HG03520 (cell line): ENCODE measurements around the gene PRUNE2.

Source experiments
- ATAC-seq: cut with Tn5 transposase; IDR thresholded peaks from one replicate; pipeline ENCODE4 v1.9.1; 2021; ENCODE audit warnings: mild to moderate bottlenecking, moderate library complexity; ENCODE audit not compliant: unreplicated experiment

The PRUNE2 gene

DNA sequence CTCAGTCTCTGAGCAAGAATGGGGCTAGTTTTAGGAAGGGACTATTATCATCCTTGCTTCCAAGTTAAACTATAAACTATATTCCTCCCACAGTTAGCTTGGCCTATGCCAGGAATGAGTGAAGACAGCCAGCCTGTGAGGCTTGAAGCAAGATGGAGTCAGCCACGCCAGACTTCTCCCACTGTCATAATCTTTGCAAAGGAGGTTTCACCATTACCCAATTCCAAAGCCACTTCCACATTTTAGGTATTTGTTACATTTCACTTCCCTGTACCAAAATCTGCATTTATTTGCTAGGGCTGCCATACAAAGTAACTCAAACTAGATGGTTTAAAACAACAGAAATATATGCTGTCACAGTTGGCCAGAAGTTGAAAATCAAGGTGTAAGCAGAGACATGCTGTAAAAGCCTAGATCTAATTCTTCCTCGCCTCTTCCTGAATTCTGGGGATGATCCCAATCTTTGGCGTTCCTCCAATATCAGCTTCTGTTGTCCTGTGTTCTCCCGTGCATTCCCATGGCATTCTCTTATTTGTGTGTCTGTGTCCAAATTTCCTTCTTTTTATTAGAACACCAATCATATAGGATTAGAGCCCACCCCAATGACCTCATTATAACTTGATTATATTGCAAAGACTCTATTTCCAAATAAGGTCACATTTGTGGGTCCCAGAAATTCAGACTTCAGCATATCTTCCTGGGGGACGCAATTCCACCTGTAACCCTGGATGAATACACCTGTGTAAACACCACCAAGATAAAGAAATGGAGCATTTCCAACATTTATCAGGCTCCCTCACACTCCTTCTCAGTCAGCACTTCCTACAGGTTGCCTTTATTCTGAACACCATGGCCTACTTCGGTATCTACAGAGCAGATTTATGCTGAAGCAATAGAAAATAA, 320.2 kb downstream of the PRUNE2 start:
- no peak for ATAC-seq

DNA sequence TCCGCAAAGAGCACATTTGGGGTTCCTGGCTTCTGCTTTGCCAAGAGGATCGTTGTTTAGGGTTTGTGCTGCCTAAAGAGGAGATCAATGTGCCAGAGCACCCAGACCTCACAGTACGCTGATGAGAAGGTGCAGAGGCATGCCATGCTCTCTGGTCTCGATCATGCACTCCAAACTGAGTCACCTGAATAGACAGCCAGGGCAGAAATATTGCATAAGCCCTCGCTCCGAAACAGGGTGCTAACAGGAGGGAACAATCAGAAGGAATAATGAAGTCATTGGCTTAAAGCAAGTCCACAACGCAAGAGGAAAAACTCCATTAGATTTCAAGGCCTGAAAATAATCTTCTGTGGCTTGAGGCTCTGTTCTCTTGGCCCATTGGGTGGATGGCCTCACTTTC, 322.7 kb downstream of the PRUNE2 start:
- ATAC-seq = no peak

GRCh38 chr9:76581731-76582130, 324.2 kb downstream of the PRUNE2 start:
- no peak for ATAC-seq

DNA sequence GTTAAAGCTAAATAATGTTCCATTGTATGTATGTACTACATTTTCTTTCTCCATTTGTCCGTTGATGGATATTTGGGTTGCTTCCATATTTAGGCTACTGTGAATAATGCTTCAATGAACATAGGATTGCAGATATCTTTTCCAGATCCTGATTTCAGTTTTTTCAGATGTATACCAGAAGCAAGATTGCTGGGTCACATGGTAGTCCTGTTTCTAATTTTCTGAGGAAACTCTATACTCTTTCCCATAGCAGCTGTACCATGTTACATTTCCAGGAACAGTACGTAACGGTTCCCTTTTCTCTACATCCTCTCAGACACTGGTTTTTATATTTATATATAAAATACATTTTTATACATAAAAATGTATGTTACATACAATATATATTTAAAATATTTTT, 325.1 kb downstream of the PRUNE2 start:
- no peak for ATAC-seq

GRCh38 chr9:76580188-76580587, 325.7 kb downstream of the PRUNE2 start:
- ATAC-seq = no peak

DNA sequence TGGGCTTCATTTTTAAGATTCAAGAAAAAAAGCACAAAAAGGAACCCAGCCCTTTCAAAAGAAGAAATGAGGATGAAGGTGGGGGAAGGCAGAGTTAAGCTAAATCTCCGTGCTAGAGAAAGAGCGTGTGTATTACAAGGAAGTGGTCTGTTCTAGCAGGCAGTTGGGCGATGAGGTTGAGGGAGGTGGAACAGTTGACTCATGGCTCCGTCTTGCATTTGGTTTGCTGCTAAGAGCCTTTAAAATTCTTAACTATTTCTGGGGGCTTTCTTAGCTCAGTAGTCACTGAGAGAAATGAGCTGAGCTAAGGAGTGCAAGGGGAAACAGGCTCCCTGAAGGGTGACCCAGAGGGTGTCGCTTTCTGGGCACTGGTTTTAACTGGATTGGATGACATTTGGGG, 329.6 kb downstream of the PRUNE2 start:
- ATAC-seq = peak; percentile 82

GRCh38 chr9:76575761-76576160, 330.2 kb downstream of the PRUNE2 start:
- no peak for ATAC-seq

DNA sequence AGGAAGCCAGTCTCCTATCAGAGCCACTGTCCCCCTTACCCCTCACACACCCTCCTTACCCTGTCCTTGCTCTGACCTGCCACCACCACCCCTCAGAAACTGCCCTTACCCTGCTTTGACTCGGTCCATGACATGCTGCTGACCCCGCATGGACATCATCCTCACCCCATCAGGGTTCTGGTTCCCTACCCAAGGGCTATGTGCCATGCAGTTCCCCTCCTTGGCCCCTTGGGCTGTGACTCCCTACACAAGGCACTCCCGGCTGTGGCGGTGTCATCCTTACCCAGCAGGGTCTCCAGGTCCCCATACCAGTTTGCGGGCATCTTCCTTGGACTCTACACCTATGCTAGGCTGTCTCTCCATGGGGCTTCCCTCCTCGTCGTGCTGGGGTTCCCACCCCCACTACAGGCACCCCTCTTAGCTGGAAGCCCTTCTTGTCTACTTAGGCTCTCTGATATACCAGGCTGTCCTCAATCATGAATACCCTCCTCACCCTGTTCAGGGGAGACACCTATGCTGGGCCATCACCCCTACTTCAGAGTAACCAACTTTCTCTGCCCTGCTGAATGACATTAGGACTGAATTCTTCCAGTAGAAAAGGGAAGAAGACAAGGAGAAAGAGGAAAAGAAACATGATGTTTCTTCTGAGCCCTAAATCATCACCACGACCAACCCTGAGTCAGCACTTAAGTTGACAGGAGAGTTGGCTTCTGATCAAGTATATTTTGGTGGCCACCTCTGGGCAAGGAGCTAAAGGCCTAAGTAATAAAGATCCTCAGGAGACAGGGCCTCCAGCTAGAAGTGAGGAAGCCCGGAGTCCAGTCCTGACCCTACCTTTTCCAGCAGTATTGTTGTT, 331.8 kb downstream of the PRUNE2 start:
- ATAC-seq = no peak

DNA sequence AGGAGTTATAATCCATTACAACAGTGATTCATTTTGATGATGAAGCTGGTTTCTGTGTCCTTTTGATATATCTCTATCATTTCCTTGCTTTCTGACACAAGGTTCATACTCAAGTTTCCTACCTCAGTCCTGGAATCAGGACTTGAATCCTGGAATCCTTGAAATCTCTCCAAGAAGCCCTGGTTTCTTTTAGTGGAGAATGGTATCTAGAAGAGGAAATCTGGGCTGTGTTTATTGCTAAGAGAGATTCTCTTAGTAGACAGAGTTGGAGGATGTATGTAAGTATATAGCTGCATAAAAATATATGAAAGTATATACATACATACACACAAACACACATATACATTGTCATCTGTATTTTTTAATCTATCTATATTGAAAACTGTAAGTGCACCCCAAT, 332.5 kb downstream of the PRUNE2 start:
- no peak for ATAC-seq

GRCh38 chr9:76572151-76572550, 333.8 kb downstream of the PRUNE2 start:
- no peak for ATAC-seq

- ATAC-seq = no peak
Measured at GRCh38 chr9:76571743-76572146, 334.2 kb downstream of the PRUNE2 start.

GRCh38 chr9:76571288-76571687, 334.6 kb downstream of the PRUNE2 start:
- ATAC-seq = peak; percentile 83

DNA sequence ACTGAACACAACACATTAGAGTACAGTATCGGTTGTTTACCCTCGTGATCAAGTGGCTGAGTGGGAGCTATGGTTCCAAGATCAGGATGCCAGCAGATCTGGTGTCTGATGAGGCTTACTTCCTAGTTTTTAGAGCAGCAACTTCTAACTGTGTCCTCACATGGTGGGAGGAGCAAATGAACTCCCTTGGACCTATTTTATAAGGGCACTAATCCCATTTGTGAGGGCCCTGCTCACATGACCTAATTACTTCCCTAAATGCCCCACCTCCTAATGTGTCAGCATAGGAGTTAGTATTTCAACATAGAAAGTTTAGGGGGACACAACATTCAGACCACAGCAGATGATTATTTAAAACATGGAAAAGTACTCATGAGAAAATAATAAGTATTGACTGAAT, 335.1 kb downstream of the PRUNE2 start:
- no peak for ATAC-seq

- no peak for ATAC-seq
Measured at GRCh38 chr9:76567086-76567485, 338.8 kb downstream of the PRUNE2 start.

- ATAC-seq = no peak
Measured at GRCh38 chr9:76564297-76564696, 341.6 kb downstream of the PRUNE2 start.

DNA sequence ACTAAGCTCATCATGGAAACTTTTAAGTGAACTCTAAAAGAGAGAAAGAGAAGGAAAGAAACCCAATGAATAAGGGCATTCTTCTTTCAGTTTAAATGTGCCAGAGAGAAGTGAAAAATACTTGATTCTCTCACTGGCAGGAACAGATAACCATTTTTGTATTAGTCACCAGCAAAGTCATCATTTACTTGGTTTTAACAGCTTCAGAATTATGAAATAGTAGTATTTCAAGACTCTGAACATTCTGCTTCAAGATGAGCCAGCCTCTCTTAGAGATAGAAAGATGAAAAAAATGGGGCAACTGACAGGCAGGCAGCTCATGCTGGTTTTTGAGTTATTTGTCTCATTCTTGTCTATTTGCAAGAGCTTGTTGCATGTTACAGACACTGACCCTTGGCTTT, 343.4 kb downstream of the PRUNE2 start:
- ATAC-seq = peak; percentile 85

GRCh38 chr9:76561900-76562299, 344.0 kb downstream of the PRUNE2 start:
- peak; percentile 4 for ATAC-seq
